Keratinocyte (primary cell): ENCODE results near the gene EXD3.

ENCODE experiments used
- CTCF ChIP-seq, 3 experiments: IDR thresholded peaks in 1 of 3; conservative IDR thresholded peaks in 1 of 3; optimal IDR thresholded peaks in 1 of 3; 2 replicates in 2 of 3; 3 replicates in 1 of 3; pipeline versions ENCODE3 to v1.5.1; 2011; ENCODE audit warnings: low read length in 3 of 3, mild to moderate bottlenecking in 3 of 3, moderate library complexity in 2 of 3, control low read depth in 1 of 3, inconsistent platforms in 1 of 3; ENCODE audit not compliant: insufficient read depth in 2 of 3; ENCODE audit errors: extremely low read depth in 1 of 3
- EZH2 ChIP-seq: IDR thresholded peaks from one replicate; pipeline ENCODE4 v1.6.1; 2012; ENCODE audit warnings: inconsistent platforms, mild to moderate bottlenecking, low read length, moderate library complexity

- TF ChIP-seq CTCF (optimal IDR thresholded peaks at IDR 0.05 in 1 of 3, IDR thresholded peaks at IDR 0.05 in 1 of 3, conservative IDR thresholded peaks at IDR 0.05 in 1 of 3; ENCODE audit: extremely low read depth in 1 of 3, insufficient read depth in 2 of 3, low read length in 3 of 3) (no peak), EZH2 (no peak)
Observed at GRCh38 chr9:137441935-137442321, 19.0 kb upstream of the EXD3 start.
